Endothelial cell of umbilical vein (primary cell): ENCODE data around the gene APEH. TPM values are rescaled to one million over a fixed set of nuclear protein-coding genes. Genes with fewer than 3 reads are reported as not detected.

ENCODE experiments used
- BruUV-seq: library from RNA; stranded (reverse); fragments of 400-500 nt; replicated peaks from 2 replicates; lab custom pipeline; 2021; lab: Mats Ljungman, UMichigan
- CTCF ChIA-PET: fragments of 300-600, 350-600 bp; sonication (Branson Sonifier 250); formaldehyde crosslinking; loops from one replicate; lab custom pipeline; 2021; ENCODE audit warnings: antibody characterized with exemption, inconsistent platforms; lab: Charles Lee
- POLR2A ChIA-PET: fragments of 300-600, 350-600 bp; sonication (Branson Sonifier 250); formaldehyde crosslinking; loops from one replicate; lab custom pipeline; 2021; ENCODE audit warnings: antibody characterized with exemption, inconsistent platforms; lab: Charles Lee
- DNase-seq: peaks from one replicate; pipeline ENCODE4 v3.0.0-alpha.2; 2011; ENCODE audit warnings: low read depth, low spot score
- FAIRE-seq: peaks from 2 replicates; lab custom pipeline; 2011; peaks lifted over from hg19 to GRCh38; lab: Jason Lieb, UNC
- H2AFZ ChIP-seq: 2 replicates; pipeline ENCODE4 v1.6.0; 2012; ENCODE audit warnings: low read depth, low read length, control low read depth, inconsistent platforms
- H3K27ac ChIP-seq: 2 replicates; pipeline ENCODE4 v1.5.1; 2011; ENCODE audit warnings: low read depth, mild to moderate bottlenecking, control low read depth, low read length, moderate library complexity; ENCODE audit not compliant: insufficient read depth
- H3K27me3 ChIP-seq, 2 experiments: 2 replicates each; pipeline versions ENCODE4 v1.6.0 to v1.6.1; 2011; ENCODE audit warnings: low read length in 2 of 2, mixed read lengths in 1 of 2; ENCODE audit not compliant: control insufficient read depth in 2 of 2, insufficient read depth in 2 of 2
- H3K36me3 ChIP-seq, 2 experiments: 2 replicates in 1 of 2; 3 replicates in 1 of 2; pipeline ENCODE4 v1.5.1; 2011; ENCODE audit warnings: low read length in 2 of 2, mild to moderate bottlenecking in 1 of 2, moderate library complexity in 1 of 2; ENCODE audit not compliant: control insufficient read depth in 2 of 2, insufficient read depth in 2 of 2; ENCODE audit errors: extremely low read depth in 1 of 2
- H3K4me1 ChIP-seq: 3 replicates; pipeline ENCODE4 v1.5.1; 2011; ENCODE audit warnings: mild to moderate bottlenecking, low read length; ENCODE audit not compliant: control insufficient read depth, insufficient read depth; ENCODE audit errors: extremely low read depth
- H3K4me2 ChIP-seq: 2 replicates; pipeline ENCODE4 v1.6.1; 2011; ENCODE audit warnings: low read length, control low read depth, mixed read lengths; ENCODE audit not compliant: insufficient read depth
- H3K4me3 ChIP-seq, 3 experiments: fragments of 200-600 bp in 1 of 3; sonication (generic), shearing (Covaris generic) in 1 of 3; replicated peaks in 1 of 3; 2 replicates each; pipeline ENCODE4 v1.5.1; 2011 to 2016; ENCODE audit warnings: control low read depth in 3 of 3, low read length in 3 of 3, mild to moderate bottlenecking in 2 of 3, inconsistent platforms in 1 of 3, low read depth in 1 of 3, moderate library complexity in 1 of 3; ENCODE audit not compliant: insufficient read depth in 1 of 3
- H3K79me2 ChIP-seq: 2 replicates; pipeline ENCODE4 v1.6.0; 2012; ENCODE audit warnings: low read length, inconsistent platforms; ENCODE audit not compliant: control insufficient read depth, insufficient read depth
- H3K9ac ChIP-seq: replicated peaks from 2 replicates; pipeline ENCODE3; 2011; ENCODE audit warnings: low read length, control low read depth; ENCODE audit not compliant: insufficient read depth; ENCODE audit errors: extremely low read depth
- H3K9me1 ChIP-seq: replicated peaks from 3 replicates; pipeline ENCODE4 v1.6.0; 2011; ENCODE audit warnings: mild to moderate bottlenecking, low read length; ENCODE audit not compliant: control insufficient read depth, insufficient read depth; ENCODE audit errors: extremely low read depth
- H3K9me3 ChIP-seq: replicated peaks from 2 replicates; pipeline ENCODE4 v1.5.1; 2012; ENCODE audit warnings: low read length, inconsistent platforms; ENCODE audit not compliant: control insufficient read depth, insufficient read depth
- H4K20me1 ChIP-seq: replicated peaks from 2 replicates; pipeline ENCODE3; 2011; ENCODE audit warnings: mild to moderate bottlenecking, low read length; ENCODE audit not compliant: control insufficient read depth, insufficient read depth; ENCODE audit errors: extremely low read depth
- CTCF ChIP-seq, 2 donors: IDR thresholded peaks; 1 replicate in 1 of 2; 2 replicates in 1 of 2; pipeline ENCODE4 v1.5.1; 2011; ENCODE audit warnings: low read length in 2 of 2, mild to moderate bottlenecking in 2 of 2, moderate library complexity in 2 of 2, control low read depth in 1 of 2, inconsistent platforms in 1 of 2, low read depth in 1 of 2; ENCODE audit not compliant: insufficient read depth in 1 of 2; ENCODE audit errors: extremely low read depth in 1 of 2
- EZH2 ChIP-seq: IDR thresholded peaks from 2 replicates; pipeline ENCODE4 v1.6.1; 2012; ENCODE audit warnings: borderline replicate concordance, low read depth, mild to moderate bottlenecking, moderate library complexity, low read length, inconsistent platforms; ENCODE audit not compliant: severe bottlenecking
- FOS ChIP-seq: IDR thresholded peaks from 2 replicates; pipeline ENCODE4 v1.6.1; 2011; ENCODE audit warnings: mild to moderate bottlenecking, low read length, moderate library complexity, borderline replicate concordance; ENCODE audit not compliant: insufficient read depth
- GATA2 ChIP-seq: IDR thresholded peaks from 2 replicates; pipeline ENCODE4 v1.7.0; 2011; ENCODE audit warnings: low read depth, mild to moderate bottlenecking, moderate library complexity, mixed read lengths, low read length; ENCODE audit not compliant: insufficient read length, insufficient read depth
- JUN ChIP-seq: IDR thresholded peaks from 2 replicates; pipeline ENCODE4 v1.6.1; 2011; ENCODE audit warnings: borderline replicate concordance, low read depth; ENCODE audit not compliant: insufficient read length, insufficient read depth
- MAX ChIP-seq: IDR thresholded peaks from 2 replicates; pipeline ENCODE4 v1.6.1; 2011; ENCODE audit not compliant: insufficient read depth, insufficient read length
- MYC ChIP-seq: IDR thresholded peaks from one replicate; pipeline ENCODE4 v1.6.1; 2011; ENCODE audit warnings: mild to moderate bottlenecking, low read depth, low read length
- POLR2A ChIP-seq: IDR thresholded peaks from 2 replicates; pipeline ENCODE4 v1.6.1; 2012; ENCODE audit warnings: low read depth, mild to moderate bottlenecking, control low read depth, low read length
- POLR2AphosphoS5 ChIP-seq: IDR thresholded peaks from 2 replicates; pipeline ENCODE4 v1.6.1; 2012; ENCODE audit warnings: low read depth, mild to moderate bottlenecking, control low read depth, low read length, moderate library complexity; ENCODE audit not compliant: insufficient read depth
- dilution Hi-C: fragments of 300-500 bp; cut with MboI; formaldehyde crosslinking; loops from one replicate; pipeline ENCODE4 v1.15.0; 2019; ENCODE audit warnings: low sequenced_read_pairs; ENCODE audit not compliant: extremely low pct_ligation_motif_present
- intact Hi-C: fragments of 100-400 bp; cut with micrococcal nuclease; formaldehyde crosslinking; loops from one replicate; pipeline ENCODE4 v1.10.0; 2022
- polyA plus RNA-seq, 4 experiments: library from polyadenylated mRNA; depleted of rRNA in 3 of 4; stranded (reverse) in 3 of 4; unstranded in 1 of 4; fragments of >200 nt; gene quantifications; 2 replicates each; pipeline versions ENCODE4 v1.2.1 to v1.2.3, GENCODE V29; 2011 to 2012; ENCODE audit warnings: missing spikeins in 1 of 4
- total RNA-seq: library from RNA; stranded (reverse); gene quantifications from 2 replicates; pipeline ENCODE4 v1.2.3, GENCODE V29; 2021

Gene APEH
- total and polyA plus RNA-seq, 2 donors (not counting 3 experiments of a cell fraction or from before 2014, with no cell fraction given) = 68.2 to 74.3 TPM

- Histone ChIP-seq H3K36me3 (no peaks in the 10 kb centered on the region), H3K9me1 (no peaks in the 10 kb centered on the region), H3K4me3 (no peak overlapping the region), H3K27ac (no peak overlapping the region), H3K9ac (no peak overlapping the region), H3K27me3 (peaks cover 0 to 2% of the 10 kb centered on the region in 2 experiments), H3K79me2 (no peaks in the 10 kb centered on the region), H4K20me1 (no peaks in the 10 kb centered on the region), H3K4me2 (no peak overlapping the region), H3K4me1 (no peaks in the 10 kb centered on the region), H3K9me3 (no peaks in the 10 kb centered on the region), H2AFZ (no peak overlapping the region)
- POLR2A ChIA-PET = no interaction called here
- DNase-seq = no peak
- CTCF ChIA-PET = interaction anchor here (1.6 kb wide), 1 partner anchor 102 kb away, joined by 5 read pairs; no protein-coding TSS in a partner anchor
- intact Hi-C loops (no loop called here), dilution Hi-C loops (no loop called here)
- TF ChIP-seq MYC (no peak), FOS (no peak), GATA2 (no peak), POLR2AphosphoS5 (no peak), JUN (no peak), CTCF (IDR thresholded peaks at IDR 0.05; ENCODE audit: extremely low read depth in 1 of 2, insufficient read depth in 1 of 2, low read depth in 1 of 2, low read length in 2 of 2) (no peak), EZH2 (no peak), POLR2A (no peak), MAX (no peak)
- no peak for FAIRE-seq
- BruUV-seq = no TSS peak
Measured at GRCh38 chr3:49641921-49642707, 32.0 kb upstream of the APEH start.
